ENCODE measurements around the gene RILPL1. TPM values are rescaled to one million over a fixed set of nuclear protein-coding genes. Genes with fewer than 3 reads are reported as not detected.
A peak's percentile ranks its signal among the peaks of the same experiment; 100 is the strongest.

RILPL1 gene
- total and polyA plus RNA-seq, 9 of the 15 experiments (the other 6 are each of a cell fraction or from before 2014, with no cell fraction given), result 0.25 to 10.6 (median 8.6) TPM

- H3K27ac ChIP-seq (ENCODE audit: extremely low read depth, low read depth, low read length), result no peak overlapping the region
- TF ChIP-seq RFX1 (IDR thresholded peaks at IDR 0.05) (peak; percentile 71), E2F6 (IDR thresholded peaks at IDR 0.05; ENCODE audit: borderline replicate concordance in 1 of 2, extremely low read depth in 1 of 2, insufficient read depth in 1 of 2, insufficient read length in 1 of 2, low read depth in 1 of 2, low read length in 1 of 2, poor library complexity in 1 of 2, severe bottlenecking in 1 of 2) (no peak), KAT8 (IDR thresholded peaks at IDR 0.05; ENCODE audit: low read depth) (no peak), ZNF584 (CRISPR knock-in tag; IDR thresholded peaks at IDR 0.05; ENCODE audit: low read depth) (no peak), FOS (IDR thresholded peaks at IDR 0.05; ENCODE audit: extremely low read depth, insufficient read length) (no peak), BCOR (IDR thresholded peaks at IDR 0.05) (0 out of 2 replicates have a peak, but pooled peaks have one; percentile 21)
- no peaks in the 10 kb centered on the region for H3K36me3 ChIP-seq (ENCODE audit: control insufficient read depth, insufficient read depth, low read length)
- H3K9me3 ChIP-seq (replicated peaks; ENCODE audit: control insufficient read depth, insufficient read depth, low read depth, low read length), result no peaks in the 10 kb centered on the region
- H3K4me3 ChIP-seq, result no peak overlapping the region
- no peak for ATAC-seq
- no peak overlapping the region for H3K4me2 ChIP-seq (ENCODE audit: insufficient read depth, low read length)
- H4K20me1 ChIP-seq (replicated peaks; ENCODE audit: control insufficient read depth, insufficient read depth, low read length), result no peaks in the 10 kb centered on the region
- no peak for DNase-seq (ENCODE audit: extremely low read depth in 1 of 4, low spot score in 3 of 4)
- H3K79me2 ChIP-seq (ENCODE audit: control insufficient read depth, insufficient read depth, low read length), result no peaks in the 10 kb centered on the region
- no peak overlapping the region for H3K9ac ChIP-seq (ENCODE audit: insufficient read depth in 1 of 2, low read depth in 2 of 2, low read length in 2 of 2)
- 43% methylated on average over 8 of the region's 8 CpGs for WGBS (ENCODE audit: insufficient coverage, low coverage, missing lambda C conversion rate)
- no peak overlapping the region for H2AFZ ChIP-seq (ENCODE audit: low read depth, low read length)
- FAIRE-seq, result no peak
- ChIA-PET CTCF (ENCODE audit: low intra/inter-chr PET ratio) (interaction anchor here (1.1 kb wide), 1 partner anchor 8 kb away, joined by 3 read pairs; the partner anchor contains the start of gene RILPL2), POLR2A (interaction anchor here (0.6 to 2.0 kb wide), 4 partner anchors 8 to 321 kb away, joined by 4 to 8 read pairs (median 5); partner anchors contain the start of genes RILPL2 and SNRNP35)
- no peaks in the 10 kb centered on the region for H3K9me1 ChIP-seq (ENCODE audit: control insufficient read depth, insufficient read depth, low read length)
- H3K4me1 ChIP-seq (replicated peaks in 1 of 2; ENCODE audit: control insufficient read depth in 2 of 2, insufficient read depth in 2 of 2, low read length in 2 of 2), result peaks cover 3 to 4% of the 10 kb centered on the region in 2 experiments; a peak in 3 of 5 replicates
- intact Hi-C loops (cut with micrococcal nuclease) (no loop called here), in situ Hi-C loops (cut with MboI) (no loop called here)
- no peaks in the 10 kb centered on the region for H3K27me3 ChIP-seq (ENCODE audit: control insufficient read depth in 2 of 2, insufficient read depth in 2 of 2, low read length in 2 of 2)
- no TSS peak for BruUV-seq (replicated peaks)
Observed at GRCh38 chr12:123444092-123445026, 89.2 kb downstream of the RILPL1 start.

Data from K562 (cell line).